Esophagus mucosa (tissue), 1 donor: ENCODE results near the gene CUL7. TPM values are rescaled to one million over a fixed set of nuclear protein-coding genes. Genes with fewer than 3 reads are reported as not detected.
"Not testable (repeated sequence)": the region's sequence is repeated elsewhere in the genome, so short reads cannot be mapped to it uniquely, and the experiment has no call there.

Source experiments
- ATAC-seq: fragments of 200-7000 bp; cut with Tn5 transposase; one replicate; pipeline ENCODE4 v1.9.1; 2020
- total RNA-seq: library from RNA; stranded (reverse); gene quantifications from one replicate; pipeline ENCODE4 v1.2.4, GENCODE V29; 2023
- donor health status: DM: yes; HTN: yes; CAD: no.

Gene CUL7
- total RNA-seq, 1 donor from 2014 or later, result 10.3 TPM

DNA sequence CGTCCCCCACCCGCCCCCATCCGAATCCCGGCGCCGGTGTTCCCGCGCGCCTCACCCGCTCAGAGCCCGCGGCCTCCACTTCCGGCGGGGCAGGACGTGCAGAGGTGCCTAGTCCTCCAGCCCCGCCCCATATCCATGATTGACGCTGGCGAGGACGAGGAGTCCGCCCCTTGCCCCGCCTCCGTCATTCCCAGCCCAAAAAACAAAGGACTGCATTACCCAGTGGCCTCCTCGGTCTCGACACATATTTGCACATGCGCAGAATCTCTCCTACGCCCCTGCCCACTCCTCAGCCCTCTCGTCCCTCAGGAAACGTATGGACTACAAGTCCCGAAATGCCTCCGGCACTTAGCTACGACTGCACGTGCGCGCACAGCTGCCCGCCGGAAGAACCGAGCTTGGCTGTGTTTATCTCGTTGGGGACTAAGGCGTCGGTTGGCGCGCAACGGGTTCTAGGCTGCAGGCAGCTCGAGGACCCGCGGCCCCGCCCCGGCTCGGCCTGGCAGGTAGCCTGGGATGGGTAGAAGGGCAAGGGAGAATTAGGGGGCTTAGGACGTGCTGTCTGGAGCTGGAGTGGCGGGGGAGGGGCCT lies 39.7 kb downstream of the CUL7 start, which contains the start of the genes KLHDC3 and MEA1:
KLHDC3 (plus strand) TSS at position 407 of the 591 bp plus-strand sequence. CDS start 2,944 bp downstream, outside the sequence.
MEA1 (minus strand) TSS at position 104 of the 591 bp plus-strand sequence. CDS start 133 bp downstream, outside the sequence.
- ATAC-seq, result peak; percentile 98

DNA sequence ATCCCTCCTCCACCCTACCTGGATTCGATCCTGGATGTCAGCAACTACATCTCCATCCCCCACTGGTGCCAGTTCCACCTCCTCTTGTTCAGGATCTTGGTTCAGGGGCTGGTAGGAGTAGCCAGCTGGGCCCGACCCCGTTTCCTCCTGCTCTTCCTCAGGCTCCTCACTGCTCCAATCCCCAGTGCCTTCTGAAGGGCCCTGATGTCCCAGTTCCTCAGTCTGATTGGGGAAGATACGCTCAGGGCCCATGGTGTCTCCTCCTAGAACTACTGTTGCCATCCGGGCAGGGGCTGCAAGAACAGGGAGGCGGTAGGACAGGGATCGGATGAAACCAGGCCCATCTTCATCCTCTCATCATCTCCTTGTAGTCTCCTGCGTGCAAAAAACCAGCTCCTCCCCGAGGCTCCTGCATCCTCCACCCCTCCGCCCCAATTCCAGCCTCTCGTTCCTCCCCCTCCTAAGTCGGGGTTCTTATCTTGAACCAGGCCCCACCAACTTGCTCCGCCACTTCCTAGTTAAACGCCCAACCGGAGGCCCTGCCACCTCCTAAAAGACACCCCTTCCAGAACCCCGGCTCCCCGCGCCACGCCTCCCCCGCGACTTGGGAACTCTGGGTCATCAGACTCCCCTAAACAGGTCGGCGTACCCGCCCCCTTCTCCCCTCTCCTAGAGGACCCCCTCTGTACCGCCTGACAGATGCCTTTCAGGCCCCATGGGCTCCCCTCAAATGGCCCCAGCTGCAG lies 40.4 kb downstream of the CUL7 start:
- no peak for ATAC-seq

DNA sequence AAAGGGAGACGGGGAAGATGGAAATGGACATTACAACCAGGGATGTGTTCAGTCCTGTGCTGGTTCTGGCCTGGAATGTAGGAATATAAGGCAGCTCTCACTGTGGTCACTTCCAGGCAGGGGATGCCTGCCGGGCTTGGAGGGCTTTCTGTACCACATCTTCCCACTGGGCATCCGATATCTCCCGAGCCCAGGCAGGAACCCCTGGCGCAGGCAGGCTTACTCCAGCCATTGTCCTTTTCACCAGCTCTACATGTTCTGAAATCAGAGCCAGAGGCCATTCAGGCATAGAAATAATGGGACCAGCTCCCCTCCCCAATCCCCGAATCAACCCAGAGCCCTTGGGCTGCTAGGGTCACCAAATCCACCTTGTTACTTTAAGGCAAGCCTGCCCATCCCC lies 41.3 kb downstream of the CUL7 start:
- no peak for ATAC-seq

DNA sequence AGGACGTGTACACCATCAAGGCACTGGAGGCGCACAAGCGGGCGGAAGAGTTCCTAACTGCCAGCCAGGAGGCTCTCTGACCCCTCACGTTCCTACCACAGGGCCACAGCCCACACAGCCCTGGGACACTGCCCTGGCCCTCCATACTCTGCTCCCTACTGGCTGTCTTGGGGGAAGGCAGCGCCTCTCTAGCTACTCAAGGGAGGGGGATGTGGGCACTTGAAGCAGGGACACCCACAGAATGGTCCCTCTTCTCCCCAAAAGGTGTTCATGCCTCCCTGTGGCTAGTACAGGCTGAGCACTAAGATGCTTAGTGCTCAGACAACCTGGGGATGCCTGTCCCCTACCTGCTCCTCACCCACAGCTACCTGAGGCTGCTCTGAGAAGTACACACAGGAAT lies 42.4 kb downstream of the CUL7 start:
- no peak for ATAC-seq

DNA sequence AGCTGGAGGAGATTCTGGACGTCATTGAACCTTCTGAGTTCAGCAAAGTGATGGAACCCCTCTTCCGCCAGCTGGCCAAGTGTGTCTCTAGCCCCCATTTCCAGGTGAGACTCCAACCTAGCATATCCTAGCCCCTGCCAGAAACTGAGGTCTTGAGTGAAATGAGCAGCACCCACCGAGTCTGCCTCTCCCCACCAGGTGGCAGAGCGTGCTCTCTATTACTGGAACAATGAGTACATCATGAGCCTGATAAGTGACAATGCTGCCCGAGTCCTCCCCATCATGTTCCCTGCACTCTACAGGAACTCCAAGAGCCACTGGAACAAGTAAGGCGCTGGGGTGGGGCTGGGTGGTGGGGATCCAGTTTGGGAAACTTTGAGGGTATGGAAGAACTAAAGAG lies 44.5 kb downstream of the CUL7 start:
- ATAC-seq, result no peak

DNA sequence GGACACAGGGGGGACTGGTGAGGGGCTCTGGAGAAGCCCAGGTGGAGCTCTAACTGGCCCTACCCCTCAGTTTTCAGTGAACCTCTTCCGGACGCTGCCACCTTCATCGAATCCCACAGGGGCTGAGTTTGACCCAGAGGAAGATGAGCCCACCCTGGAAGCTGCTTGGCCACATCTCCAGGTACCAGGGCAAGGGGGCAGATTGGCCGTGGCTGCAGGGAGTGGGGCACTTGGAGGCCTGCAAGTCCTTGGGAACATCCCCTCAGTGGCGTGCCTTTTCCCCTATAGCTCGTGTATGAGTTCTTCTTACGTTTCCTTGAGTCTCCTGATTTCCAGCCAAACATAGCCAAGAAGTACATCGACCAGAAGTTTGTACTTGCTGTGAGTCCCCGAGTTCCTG lies 46.5 kb downstream of the CUL7 start:
- ATAC-seq, result no peak

DNA sequence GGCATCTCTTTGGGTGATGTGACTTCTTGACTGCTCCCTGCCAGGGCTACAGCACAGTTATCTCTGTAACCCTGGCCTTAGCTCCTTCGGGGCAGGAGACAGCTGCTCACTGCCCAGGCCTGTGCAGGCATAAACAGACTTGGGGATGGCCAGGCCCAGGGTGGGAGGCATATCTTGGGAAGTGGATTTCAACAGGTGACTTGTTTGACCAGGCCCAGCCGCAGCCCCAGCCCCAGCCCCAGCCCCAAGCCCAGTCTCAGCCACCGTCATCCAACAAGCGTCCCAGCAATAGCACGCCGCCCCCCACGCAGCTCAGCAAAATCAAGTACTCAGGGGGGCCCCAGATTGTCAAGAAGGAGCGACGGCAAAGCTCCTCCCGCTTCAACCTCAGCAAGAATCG lies 47.4 kb downstream of the CUL7 start:
- no peak for ATAC-seq

DNA sequence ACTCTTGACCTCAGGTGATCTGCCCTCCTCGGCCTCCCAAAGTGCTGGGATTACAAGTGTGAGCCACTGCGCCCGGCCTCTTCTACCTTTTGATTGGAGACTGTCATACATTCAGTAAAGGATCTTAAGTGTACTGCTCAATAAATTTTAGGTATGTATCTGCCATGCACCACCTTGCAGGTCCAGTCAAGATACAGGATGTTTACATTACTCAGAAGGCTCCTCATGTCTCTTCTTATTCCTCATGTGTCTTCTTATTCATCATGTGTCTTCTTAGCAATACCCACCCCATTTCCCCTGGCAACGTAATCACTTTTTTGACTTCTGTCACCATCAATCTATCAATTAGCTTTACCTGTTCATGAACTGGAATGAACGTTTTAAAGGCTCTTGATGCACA lies 47.8 kb downstream of the CUL7 start:
- no peak for ATAC-seq

DNA sequence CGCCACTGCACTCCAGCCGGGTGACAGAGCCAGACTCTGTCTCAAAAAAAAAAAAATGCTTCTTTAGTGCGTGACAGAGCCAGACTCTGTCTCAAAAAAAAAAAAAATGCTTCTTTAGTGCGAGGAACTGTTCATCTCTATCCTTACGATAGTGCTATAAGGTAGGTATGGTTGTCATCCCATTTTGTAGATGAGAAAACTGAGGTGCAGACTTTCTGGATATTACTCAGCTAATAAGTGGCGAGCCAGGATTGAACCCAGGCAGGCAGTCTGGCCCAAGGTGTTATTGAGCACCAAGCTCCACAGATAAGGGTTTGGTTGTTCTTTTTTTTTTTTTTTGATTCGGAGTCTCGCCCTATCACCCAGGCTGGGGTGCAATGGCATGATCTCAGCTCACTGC lies 51.8 kb downstream of the CUL7 start:
- ATAC-seq, result no peak

DNA sequence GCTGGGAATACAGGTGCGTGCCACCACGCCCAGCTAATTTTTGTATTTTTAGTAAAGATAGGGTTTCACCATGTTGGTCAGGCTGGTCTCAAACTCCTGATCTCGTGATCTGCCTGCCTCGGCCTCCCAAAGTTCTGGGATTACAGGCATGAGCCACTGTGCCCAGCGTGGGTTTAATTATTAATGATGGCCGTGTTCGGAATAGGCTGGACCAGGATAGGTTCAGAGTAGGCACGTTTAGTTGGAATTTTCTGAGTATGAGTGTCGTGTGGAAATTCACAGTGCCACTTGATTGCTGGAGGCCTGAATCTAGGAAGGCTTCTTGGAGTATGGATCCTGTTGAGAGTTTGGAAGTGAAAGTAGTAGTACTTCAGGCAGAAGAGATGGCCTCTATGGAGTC lies 55.4 kb downstream of the CUL7 start:
- ATAC-seq, result not testable (repeated sequence)

DNA sequence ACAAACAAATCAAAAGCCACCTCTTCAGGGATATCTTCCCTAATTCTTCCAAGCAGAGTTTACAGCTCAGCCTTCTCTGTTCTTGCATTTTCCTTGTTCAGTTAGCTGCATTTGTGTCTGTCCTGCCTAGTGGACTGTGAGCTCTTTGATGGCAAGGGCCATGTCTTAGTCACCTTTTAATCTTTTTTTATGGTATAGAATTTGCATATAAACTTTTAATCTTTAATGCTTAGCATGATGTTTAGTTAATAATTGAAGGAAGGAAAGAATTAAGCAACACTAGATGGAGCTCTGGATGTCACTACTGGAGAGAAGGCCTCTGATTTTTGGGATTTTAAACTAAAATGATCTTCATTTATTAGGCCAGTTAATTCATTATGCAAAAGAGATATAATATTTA lies 57.1 kb downstream of the CUL7 start:
- no peak for ATAC-seq

DNA sequence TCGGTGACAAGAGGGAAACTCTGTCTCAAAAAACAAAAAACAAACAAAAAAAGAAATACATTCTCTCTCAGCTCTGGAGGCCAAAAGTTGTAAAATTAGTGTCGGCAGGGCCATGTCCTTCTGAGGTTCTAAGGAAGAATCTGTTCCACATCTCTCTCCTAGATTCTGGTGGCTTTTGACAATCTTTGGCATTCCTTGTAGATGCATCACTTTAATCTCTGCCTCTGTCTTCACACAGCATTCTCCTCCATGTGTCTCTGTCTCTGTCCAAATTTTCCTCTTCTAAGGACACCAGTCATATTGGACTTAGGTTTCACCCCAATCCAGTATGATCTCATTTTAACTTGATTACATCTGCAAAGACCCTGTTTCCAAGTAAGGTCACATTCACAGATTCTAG lies 60.2 kb downstream of the CUL7 start:
- ATAC-seq, result no peak

DNA sequence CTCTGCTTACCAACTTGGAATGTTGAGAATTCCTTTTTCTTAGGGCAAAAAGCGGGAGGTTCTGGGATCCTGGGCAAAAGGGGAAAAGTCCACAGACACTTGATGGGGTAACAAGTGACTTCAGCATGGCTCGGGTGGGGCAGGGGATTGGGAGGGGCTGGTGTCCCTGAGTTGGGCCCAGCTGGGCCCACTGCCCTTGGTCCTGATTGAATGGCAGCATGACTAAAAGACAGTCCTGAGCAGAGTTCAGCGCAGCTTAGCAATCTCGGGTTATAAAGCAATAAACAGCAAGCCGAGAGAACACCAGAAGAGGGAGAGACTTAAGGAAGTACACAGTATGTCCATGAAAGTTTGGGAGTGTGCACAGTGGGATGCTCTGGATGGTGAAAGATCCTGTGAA lies 63.7 kb downstream of the CUL7 start:
- ATAC-seq, result no peak

DNA sequence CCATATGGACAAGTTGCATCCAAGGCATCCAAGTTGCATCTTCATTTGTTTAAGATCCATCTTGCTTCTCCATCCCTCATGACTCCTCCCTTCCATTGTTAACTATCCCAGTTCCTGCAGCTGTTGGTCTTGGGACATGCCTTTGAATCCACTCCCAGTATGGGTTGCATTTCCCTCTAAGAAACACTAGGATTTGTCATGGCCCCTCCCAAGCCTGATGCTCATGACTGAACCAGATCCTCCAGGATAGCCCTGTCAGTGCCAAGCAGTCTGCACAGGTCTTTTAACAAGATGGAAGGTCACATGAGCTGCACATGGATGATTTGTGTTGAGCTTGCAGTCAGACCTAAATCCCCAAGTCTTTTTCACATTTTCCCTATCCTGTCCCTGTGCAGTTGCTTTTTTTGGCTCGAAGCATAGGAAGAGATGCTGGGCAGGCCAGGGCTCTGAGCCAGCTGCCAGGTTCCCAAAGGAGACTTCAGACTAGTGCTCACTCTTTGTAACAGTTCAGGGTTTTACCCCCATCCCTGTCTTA lies 65.1 kb downstream of the CUL7 start:
- ATAC-seq, result no peak

Other genes with a start within 250 kb of the CUL7 start
- 62.7 TPM for gene RPL7L1, start 174.2 kb downstream of the CUL7 start, total RNA-seq
- gene PTCRA, start 137.8 kb downstream of the CUL7 start, total RNA-seq, result not detected
- 13.6 TPM for gene CNPY3, start 124.4 kb downstream of the CUL7 start, total RNA-seq
- not detected for gene GNMT, start 93.1 kb downstream of the CUL7 start, total RNA-seq
- gene PEX6, start 74.7 kb downstream of the CUL7 start, total RNA-seq, result 19.4 TPM
- 21.2 TPM for gene PPP2R5D, start 69.3 kb downstream of the CUL7 start, total RNA-seq
- gene MEA1, start 39.9 kb downstream of the CUL7 start, total RNA-seq, result 46.1 TPM
- gene KLHDC3, start 39.6 kb downstream of the CUL7 start, total RNA-seq, result 32.6 TPM
- 48.3 TPM for gene RRP36, start 32.2 kb downstream of the CUL7 start, total RNA-seq
- 45.0 TPM for gene MRPL2, start 5.6 kb upstream of the CUL7 start, total RNA-seq
- 7.5 TPM for gene KLC4, start 5.8 kb upstream of the CUL7 start, total RNA-seq
- gene PTK7, start 22.5 kb upstream of the CUL7 start, total RNA-seq, result 37.3 TPM
- gene SRF, start 117.4 kb upstream of the CUL7 start, total RNA-seq, result 19.3 TPM
- 23.6 TPM for gene CUL9, start 128.3 kb upstream of the CUL7 start, total RNA-seq
- gene DNPH1, start 175.6 kb upstream of the CUL7 start, total RNA-seq, result 40.2 TPM
- not detected for gene TTBK1, start 189.6 kb upstream of the CUL7 start, total RNA-seq
- gene SLC22A7, start 244.4 kb upstream of the CUL7 start, total RNA-seq, result not detected